Pons (tissue), 1 donor: ENCODE results near the gene MACROD2.
"Not testable (repeated sequence)": the region's sequence is repeated elsewhere in the genome, so short reads cannot be mapped to it uniquely, and the experiment has no call there.

Source experiments
- DNase-seq: peaks from one replicate; pipeline ENCODE4 v3.0.0-alpha.2; 2016; ENCODE audit warnings: low spot score

Gene MACROD2

DNA sequence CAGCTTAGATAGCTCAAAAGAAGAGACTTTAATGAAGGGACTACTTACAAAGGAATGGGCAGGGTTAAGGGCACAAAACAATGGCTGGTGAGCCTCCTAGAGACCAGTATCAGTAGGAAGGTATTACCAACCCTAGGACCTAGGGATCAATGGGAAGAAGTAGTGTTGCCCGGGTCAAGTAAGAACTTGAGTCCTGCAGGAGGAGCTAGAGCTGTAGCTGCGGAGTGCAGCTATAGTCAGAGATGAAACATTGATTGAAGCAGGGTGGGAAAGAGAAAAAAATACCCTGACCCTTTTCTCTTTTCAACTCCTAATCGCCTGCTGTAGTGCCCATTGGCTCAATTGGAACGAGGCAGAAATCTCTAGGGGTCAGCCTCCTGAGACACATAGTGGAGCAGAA lies 198.1 kb downstream of the MACROD2 start:
- no peak for DNase-seq

DNA sequence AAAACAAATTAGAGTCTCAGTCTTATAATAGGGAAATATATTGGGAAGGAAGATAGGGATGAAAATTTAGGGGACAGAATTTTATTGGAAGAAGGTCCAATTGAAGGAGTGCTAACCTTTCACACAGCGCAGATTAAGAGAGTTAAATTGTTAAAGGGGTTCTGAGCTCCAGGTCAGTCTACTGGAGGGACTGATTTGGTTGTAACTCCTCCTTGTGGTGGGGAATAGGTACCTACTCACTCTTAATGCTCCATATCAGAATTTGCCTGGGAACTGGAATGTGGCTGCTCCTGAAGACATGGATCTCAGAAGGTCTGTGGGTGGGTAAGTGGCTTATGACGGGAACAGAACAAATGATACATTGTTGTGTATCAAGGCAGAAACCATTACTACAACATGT lies 198.6 kb downstream of the MACROD2 start:
- no peak for DNase-seq

DNA sequence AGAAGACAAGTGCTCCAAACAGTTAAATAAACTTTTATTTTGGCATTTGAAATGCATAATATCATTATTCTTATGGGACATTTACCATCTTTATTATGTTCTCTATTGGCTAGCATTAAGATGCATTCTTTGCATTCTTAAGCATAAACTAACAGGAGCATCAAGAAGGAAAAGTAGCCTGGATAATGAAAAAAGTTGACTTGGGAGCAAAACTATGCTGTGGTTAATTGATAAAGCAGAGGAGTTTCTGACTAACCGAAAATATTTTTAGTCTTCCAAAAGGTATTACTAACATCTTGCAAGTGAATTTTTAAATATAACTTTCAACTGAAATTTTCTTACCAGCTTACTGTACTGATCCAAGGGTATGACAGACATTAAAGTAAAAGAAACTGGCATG lies 201.8 kb downstream of the MACROD2 start:
- DNase-seq = no peak

DNA sequence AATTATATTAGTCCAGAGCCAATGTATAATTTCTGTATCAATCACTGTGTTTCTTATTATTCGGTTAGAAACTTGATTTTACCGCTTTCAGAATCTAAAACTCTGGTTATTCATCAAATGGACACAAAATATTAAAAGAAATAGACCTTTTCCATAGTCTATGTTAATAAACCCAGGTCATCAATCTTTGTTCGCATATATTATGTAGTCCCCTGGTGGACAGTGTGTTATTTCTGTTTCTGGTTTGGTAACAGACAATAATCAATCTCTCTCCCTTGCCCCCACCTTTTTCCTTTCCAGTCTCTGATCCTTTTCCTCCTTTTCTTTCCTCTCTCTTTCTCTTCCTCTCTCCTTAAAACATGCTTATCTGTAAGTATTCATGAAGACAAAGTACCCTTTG lies 203.1 kb downstream of the MACROD2 start:
- no peak for DNase-seq

DNA sequence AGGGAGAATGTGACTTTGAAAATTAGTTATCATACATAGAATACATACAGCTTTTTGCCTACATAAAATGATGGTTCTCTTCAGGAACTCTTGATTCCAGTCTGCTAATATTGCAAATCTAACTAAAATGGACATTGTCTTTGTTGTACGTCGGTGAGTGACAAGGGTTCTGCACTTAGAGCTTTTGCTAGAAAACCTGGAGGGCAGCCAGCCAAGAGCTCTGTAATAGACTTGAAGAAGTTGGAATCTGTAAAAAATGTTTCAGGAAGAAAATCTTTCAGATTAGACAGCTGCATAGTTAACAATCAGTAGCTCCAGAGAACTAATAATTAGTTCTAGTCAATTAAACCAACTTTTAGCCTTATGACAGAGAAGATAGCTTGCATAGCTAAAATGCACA lies 203.8 kb downstream of the MACROD2 start:
- no peak for DNase-seq

- DNase-seq = no peak
Measured at GRCh38 chr20:14203657-14204056, 208.3 kb downstream of the MACROD2 start.

GRCh38 chr20:14207591-14207990 lies 212.3 kb downstream of the MACROD2 start:
- no peak for DNase-seq

- DNase-seq = no peak
Measured at GRCh38 chr20:14208956-14209355, 213.6 kb downstream of the MACROD2 start.

- no peak for DNase-seq
Measured at GRCh38 chr20:14210146-14210545, 214.8 kb downstream of the MACROD2 start.

GRCh38 chr20:14214046-14214445 lies 218.7 kb downstream of the MACROD2 start:
- no peak for DNase-seq

GRCh38 chr20:14215880-14216279 lies 220.6 kb downstream of the MACROD2 start:
- not testable (repeated sequence) for DNase-seq

GRCh38 chr20:14219801-14220461 lies 224.6 kb downstream of the MACROD2 start:
- DNase-seq = no peak

DNA sequence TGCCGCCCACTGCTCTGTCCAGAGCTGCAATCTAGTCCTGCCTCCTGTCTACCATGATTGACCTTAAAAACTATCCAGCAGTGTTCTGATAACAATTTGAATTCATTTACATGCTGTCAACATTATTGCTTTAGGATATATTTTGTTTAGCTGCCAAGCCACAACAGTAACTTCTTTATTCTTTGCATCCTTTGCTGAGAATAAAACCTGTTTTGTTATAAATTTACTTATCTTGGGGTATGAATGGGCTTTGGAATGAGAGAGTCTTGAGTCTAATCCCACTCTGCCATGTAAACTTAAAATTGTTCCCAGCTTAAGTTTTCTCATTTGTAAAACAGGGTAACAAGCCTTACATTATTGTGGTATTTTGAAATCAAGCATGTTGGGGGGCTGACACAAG lies 225.7 kb downstream of the MACROD2 start:
- no peak for DNase-seq

DNA sequence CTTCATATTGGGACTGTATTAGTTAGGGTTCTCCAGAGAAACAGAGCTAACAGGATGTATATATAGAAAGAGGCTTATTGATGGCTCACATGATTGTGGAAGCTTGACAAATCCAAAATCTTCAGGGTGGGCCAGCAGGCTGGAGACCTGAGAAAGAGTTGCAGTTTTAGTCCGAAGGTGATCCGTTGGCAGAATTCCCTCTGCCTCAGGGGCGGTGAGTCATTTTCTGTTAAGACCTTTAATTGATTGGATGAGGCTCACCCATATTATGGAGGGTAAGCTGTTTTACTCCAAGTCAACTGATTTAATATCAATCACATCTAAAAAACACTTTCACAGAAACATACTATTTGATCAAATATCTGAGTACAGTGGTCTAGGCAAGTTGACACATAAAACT lies 228.5 kb downstream of the MACROD2 start:
- no peak for DNase-seq

DNA sequence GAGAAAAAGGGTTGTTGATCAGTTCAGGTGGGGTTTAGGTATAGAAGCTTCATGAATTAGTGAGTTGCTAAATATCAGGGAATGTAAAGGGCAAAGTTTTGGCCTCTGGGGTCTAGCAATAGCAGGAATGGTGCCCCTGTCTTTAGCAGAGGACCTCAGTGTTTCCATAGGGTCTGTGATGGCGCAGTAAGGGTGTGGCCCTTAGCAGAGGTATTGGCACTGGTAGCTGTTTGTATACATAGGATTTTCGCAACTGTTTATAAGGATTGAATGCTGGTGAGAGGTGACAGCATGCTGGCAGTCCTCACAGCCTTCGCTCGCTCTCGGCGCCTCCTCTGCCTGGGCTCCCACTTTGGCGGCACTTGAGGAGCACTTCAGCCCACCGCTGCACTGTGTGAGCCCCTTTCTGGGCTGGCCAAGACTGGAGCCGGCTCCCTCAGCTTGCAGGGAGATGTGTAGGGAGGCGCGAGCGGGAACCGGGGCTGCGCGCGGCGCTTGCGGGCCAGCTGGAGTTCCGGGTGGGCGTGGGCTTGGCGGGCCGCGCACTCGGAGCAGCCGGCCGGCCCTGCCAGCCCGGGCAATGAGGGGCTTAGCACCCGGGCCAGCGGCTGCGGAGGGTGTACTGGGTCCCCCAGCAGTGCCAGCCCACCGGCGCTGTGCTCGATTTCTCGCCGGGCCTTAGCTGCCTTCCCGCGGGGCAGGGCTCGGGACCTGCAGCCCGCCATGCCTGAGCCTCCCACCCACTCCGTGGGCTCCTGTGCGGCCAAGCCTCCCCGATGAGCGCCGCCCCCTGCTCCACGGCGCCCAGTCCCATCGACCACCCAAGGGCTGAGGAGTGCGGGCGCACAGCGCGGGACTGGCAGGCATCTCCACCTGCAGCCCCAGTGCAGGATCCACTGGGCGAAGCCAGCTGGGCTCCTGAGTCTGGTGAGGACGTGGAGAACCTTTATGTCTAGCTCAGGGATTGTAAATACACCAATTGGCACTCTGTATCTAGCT lies 231.0 kb downstream of the MACROD2 start:
- not testable (repeated sequence) for DNase-seq

- no peak for DNase-seq
Measured at GRCh38 chr20:14232650-14233049, 237.3 kb downstream of the MACROD2 start.

DNA sequence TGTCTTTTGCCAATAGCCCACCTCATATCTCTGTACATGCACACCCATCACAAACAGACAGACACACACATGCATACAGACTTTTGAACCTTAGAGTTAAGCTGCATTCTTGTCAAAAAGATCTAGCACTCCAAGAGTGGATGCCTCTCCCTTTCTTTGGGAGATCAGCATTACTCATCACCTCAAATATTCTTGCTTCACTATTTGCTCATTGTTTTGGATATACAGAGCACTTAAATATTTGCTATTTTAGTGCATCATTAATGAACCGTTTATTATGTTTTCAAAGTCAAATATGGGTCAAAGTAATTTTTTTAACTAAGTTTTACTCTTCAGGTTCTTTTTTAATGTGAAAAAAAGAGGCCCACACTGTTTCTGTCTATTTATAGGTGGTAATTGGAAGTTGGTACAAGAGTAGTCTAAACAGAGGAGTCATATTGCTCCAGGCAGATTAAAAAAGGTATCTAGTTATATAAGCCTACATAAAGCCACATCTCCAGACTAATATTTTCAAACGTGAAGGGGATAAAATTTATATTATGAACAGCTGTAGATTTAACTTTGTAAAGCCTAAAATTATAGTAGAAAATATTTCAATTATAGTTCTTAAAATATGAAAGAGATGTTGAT lies 239.5 kb downstream of the MACROD2 start:
- no peak for DNase-seq

GRCh38 chr20:14235355-14235754 lies 240.0 kb downstream of the MACROD2 start:
- DNase-seq = no peak

DNA sequence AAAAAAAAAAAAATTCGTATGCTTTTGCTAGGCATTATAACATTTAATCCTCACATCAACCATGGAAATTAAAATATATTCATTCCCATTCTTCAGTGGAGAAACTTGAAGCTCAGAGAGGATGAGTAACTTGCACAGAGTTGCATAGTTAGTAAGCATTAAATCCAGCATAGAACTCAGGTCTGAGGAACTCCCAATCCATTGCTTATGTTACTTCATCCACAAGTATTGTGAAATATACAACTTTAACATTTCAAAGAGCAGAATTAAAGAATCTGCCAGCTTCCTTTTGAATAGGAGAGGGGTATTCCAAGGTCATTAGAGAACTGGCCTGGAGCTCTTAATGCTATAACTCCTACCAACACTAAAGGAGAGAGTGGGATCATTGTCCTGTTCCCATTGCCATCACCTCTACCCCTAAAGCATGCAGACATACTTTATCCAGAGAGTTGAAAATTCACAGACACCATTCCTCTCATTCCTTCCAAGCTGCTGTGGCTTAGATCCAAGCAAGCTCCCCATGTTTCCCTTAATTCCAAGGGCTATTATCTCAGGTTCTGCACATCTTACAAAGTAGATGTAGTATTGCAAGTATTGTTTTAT lies 250.2 kb downstream of the MACROD2 start:
- DNase-seq = no peak

- no peak for DNase-seq
Measured at GRCh38 chr20:14259689-14260088, 264.4 kb downstream of the MACROD2 start.

DNA sequence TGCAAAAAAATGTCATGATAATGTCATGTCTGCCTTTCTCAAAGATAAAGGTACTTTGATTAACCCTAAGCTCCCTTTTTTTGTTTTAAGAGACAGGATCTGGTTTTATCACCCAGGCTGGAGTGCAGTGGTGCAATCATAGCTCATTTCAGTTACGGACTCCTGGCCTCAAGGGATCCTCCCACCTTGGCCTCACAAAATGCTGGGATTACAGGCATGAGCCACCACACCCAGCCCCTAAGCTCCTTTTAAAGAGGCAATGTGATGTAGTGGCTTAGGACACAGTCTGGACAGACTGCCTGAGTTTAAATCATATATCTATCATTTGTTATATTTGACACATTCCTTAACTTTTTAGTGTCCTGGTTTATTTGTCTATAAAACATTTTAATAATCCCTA lies 265.1 kb downstream of the MACROD2 start:
- DNase-seq = no peak

DNA sequence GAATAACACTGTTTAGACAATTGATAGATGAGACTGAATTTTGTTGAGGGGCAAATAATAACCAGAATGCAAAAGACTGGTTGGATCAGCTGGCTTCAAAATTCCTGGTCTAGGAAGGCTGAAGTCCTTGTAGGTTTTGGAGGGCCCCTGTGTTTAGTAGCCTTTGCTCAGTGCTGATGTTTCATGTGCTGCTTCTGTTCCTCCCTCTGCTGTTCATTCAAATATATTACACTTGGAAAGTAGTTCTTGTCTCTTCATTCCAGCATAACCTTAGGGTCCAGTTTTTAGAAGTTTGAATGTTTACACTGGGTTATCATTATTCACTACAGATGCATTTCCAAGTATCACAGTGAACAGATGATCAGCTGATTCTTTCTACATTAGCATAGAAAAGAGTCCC lies 269.6 kb downstream of the MACROD2 start:
- no peak for DNase-seq
